ENCODE measurements around the gene LSAMP. TPM values are rescaled to one million over a fixed set of nuclear protein-coding genes. Genes with fewer than 3 reads are reported as not detected.

Gene LSAMP
- total and polyA plus RNA-seq, 2 of the 4 experiments (the other 2 are of a cell fraction), result 7.9 to 8.0 TPM

DNA sequence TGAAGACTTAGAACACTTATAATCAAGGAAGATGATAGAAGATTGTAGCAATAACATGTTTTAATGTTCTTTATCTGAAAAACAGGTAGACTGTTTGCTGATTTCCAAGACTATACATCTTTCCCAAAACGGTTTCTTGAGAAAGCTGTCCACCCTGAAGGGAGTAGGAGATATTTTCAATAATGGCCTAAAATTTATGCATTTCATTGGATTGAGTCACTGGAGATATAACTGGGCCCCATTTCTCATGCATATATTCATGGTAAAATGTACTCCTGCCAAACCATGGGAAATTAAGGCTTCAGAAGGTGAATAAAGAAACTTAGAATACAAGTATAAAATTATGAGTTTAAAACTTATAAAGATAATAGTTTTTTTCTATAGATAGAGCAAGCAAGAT is 143.9 kb downstream of the LSAMP start:
- in situ Hi-C loops (cut with MboI; ENCODE audit: low sequenced_read_pairs), result no loop called here
- CTCF ChIA-PET, result no interaction called here
- no peak overlapping the region for H3K56ac ChIP-seq (ENCODE audit: extremely low read depth, insufficient read depth, low read length)

More for the DNA sequence above, 143.9 kb downstream of the LSAMP start:
- no peaks in the 10 kb centered on the region for H3K9me1 ChIP-seq (ENCODE audit: insufficient read depth, low read length)
- DNase-seq (no peak), ATAC-seq (ENCODE audit: low read depth) (no peak)
- H2BK15ac ChIP-seq (ENCODE audit: low read depth, low read length), result no peak overlapping the region
- no peak overlapping the region for H3K4ac ChIP-seq (ENCODE audit: low read depth, low read length)
- no peaks in the 10 kb centered on the region for H3K9me3 ChIP-seq (ENCODE audit: control insufficient read depth, insufficient read depth, low read length)
- POLR2A ChIA-PET (ENCODE audit: unreplicated experiment), result no interaction called here
- H4K20me1 ChIP-seq (ENCODE audit: insufficient read depth, low read length), result no peaks in the 10 kb centered on the region
- no peak overlapping the region for H2BK120ac ChIP-seq (ENCODE audit: low read depth, low read length)
- no peak overlapping the region for H3K23ac ChIP-seq (ENCODE audit: low read depth, low read length)
- no peak overlapping the region for H3K4me2 ChIP-seq (ENCODE audit: low read depth, low read length)
- intact Hi-C loops (cut with micrococcal nuclease), result no loop called here
- no peak overlapping the region for H2BK5ac ChIP-seq (ENCODE audit: low read depth, low read length, poor library complexity, severe bottlenecking)
- H3K36me3 ChIP-seq (ENCODE audit: control insufficient read depth, insufficient read depth, low read length), result no peaks in the 10 kb centered on the region
- H3K4me1 ChIP-seq (ENCODE audit: control insufficient read depth, insufficient read depth, low read length), result peaks cover 3% of the 10 kb centered on the region; the same call in 1 of the 2 replicates
- no peaks in the 10 kb centered on the region for H3K79me1 ChIP-seq (ENCODE audit: low read depth in 1 of 2, low read length in 2 of 2)
- no peak overlapping the region for H3K14ac ChIP-seq (replicated peaks; ENCODE audit: low read depth, low read length)
- no peak overlapping the region for H3K18ac ChIP-seq (ENCODE audit: low read depth, low read length)
- BruUV-seq (replicated peaks), result no TSS peak
- WGBS, 2 experiments (ENCODE audit: extremely low coverage in 2 of 2, insufficient read length in 1 of 2), result no CpG with 5 or more reads among the region's 1 CpG
- no peaks in the 10 kb centered on the region for H3K27me3 ChIP-seq (ENCODE audit: control insufficient read depth, insufficient read depth, low read length)
- H3K4me3 ChIP-seq (ENCODE audit: insufficient read depth, low read depth, low read length), result no peak overlapping the region
- H3K9ac ChIP-seq (ENCODE audit: low read depth, low read length), result no peak overlapping the region
- H4K8ac ChIP-seq (ENCODE audit: low read depth in 2 of 2, low read length in 2 of 2), result no peak overlapping the region
- H2BK20ac ChIP-seq (ENCODE audit: low read depth, low read length), result no peak overlapping the region
- no peak overlapping the region for H4K5ac ChIP-seq (ENCODE audit: low read depth, low read length)
- dilution Hi-C loops (cut with HindIII; ENCODE audit: low sequenced_read_pairs, unreplicated experiment), result no loop called here
- H2AFZ ChIP-seq (replicated peaks; ENCODE audit: low read length, poor library complexity), result no peak overlapping the region
- H2AK9ac ChIP-seq (replicated peaks; ENCODE audit: low read depth, low read length, poor library complexity), result no peak overlapping the region
- H3K27ac ChIP-seq (ENCODE audit: insufficient read depth, low read length), result no peak overlapping the region
- no peak overlapping the region for H2AK5ac ChIP-seq (ENCODE audit: low read depth, low read length)
- no peak overlapping the region for H4K91ac ChIP-seq (ENCODE audit: insufficient read depth, low read depth, low read length)
- no peak for TF ChIP-seq POLR2A (IDR thresholded peaks at IDR 0.05; ENCODE audit: low read depth, low read length)
- no peak for TF ChIP-seq MAFK (IDR thresholded peaks at IDR 0.05; ENCODE audit: low read depth, low read length)
- TF ChIP-seq MAZ (IDR thresholded peaks at IDR 0.05; ENCODE audit: borderline replicate concordance, low read depth, low read length), result no peak
- TF ChIP-seq, protein P1, sequence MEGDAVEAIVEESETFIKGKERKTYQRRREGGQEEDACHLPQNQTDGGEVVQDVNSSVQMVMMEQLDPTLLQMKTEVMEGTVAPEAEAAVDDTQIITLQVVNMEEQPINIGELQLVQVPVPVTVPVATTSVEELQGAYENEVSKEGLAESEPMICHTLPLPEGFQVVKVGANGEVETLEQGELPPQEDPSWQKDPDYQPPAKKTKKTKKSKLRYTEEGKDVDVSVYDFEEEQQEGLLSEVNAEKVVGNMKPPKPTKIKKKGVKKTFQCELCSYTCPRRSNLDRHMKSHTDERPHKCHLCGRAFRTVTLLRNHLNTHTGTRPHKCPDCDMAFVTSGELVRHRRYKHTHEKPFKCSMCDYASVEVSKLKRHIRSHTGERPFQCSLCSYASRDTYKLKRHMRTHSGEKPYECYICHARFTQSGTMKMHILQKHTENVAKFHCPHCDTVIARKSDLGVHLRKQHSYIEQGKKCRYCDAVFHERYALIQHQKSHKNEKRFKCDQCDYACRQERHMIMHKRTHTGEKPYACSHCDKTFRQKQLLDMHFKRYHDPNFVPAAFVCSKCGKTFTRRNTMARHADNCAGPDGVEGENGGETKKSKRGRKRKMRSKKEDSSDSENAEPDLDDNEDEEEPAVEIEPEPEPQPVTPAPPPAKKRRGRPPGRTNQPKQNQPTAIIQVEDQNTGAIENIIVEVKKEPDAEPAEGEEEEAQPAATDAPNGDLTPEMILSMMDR (conservative IDR thresholded peaks at IDR 0.05; ENCODE audit: low read depth, low read length), result no peak
- TF ChIP-seq BHLHE40 (IDR thresholded peaks at IDR 0.05; ENCODE audit: low read depth, low read length), result no peak
- TF ChIP-seq MXI1 (IDR thresholded peaks at IDR 0.05; ENCODE audit: borderline replicate concordance, low read depth, low read length), result no peak
- TF ChIP-seq CEBPB (IDR thresholded peaks at IDR 0.05; ENCODE audit: low read depth, low read length), result no peak
- TF ChIP-seq FOS (IDR thresholded peaks at IDR 0.05; ENCODE audit: low read depth, low read length), result no peak
- no peak for TF ChIP-seq CHD1 (IDR thresholded peaks at IDR 0.05; ENCODE audit: low read depth, low read length)
- TF ChIP-seq, protein P2, sequence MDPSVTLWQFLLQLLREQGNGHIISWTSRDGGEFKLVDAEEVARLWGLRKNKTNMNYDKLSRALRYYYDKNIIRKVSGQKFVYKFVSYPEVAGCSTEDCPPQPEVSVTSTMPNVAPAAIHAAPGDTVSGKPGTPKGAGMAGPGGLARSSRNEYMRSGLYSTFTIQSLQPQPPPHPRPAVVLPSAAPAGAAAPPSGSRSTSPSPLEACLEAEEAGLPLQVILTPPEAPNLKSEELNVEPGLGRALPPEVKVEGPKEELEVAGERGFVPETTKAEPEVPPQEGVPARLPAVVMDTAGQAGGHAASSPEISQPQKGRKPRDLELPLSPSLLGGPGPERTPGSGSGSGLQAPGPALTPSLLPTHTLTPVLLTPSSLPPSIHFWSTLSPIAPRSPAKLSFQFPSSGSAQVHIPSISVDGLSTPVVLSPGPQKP (IDR thresholded peaks at IDR 0.05; ENCODE audit: borderline replicate concordance, low read depth, low read length), result no peak
- TF ChIP-seq, protein P3, sequence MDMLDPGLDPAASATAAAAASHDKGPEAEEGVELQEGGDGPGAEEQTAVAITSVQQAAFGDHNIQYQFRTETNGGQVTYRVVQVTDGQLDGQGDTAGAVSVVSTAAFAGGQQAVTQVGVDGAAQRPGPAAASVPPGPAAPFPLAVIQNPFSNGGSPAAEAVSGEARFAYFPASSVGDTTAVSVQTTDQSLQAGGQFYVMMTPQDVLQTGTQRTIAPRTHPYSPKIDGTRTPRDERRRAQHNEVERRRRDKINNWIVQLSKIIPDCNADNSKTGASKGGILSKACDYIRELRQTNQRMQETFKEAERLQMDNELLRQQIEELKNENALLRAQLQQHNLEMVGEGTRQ (IDR thresholded peaks at IDR 0.05; ENCODE audit: low read depth, low read length), result no peak
- no peak for TF ChIP-seq RCOR1 (IDR thresholded peaks at IDR 0.05; ENCODE audit: insufficient replicate concordance, low read length)
- TF ChIP-seq SMC3 (IDR thresholded peaks at IDR 0.05; ENCODE audit: low read depth, low read length), result no peak
- TF ChIP-seq RFX5 (IDR thresholded peaks at IDR 0.05; ENCODE audit: low read depth, low read length), result no peak
- no peak for TF ChIP-seq RAD21 (IDR thresholded peaks at IDR 0.05; ENCODE audit: low read length)
